ENCODE measurements around the gene WNT6. TPM values are rescaled to one million over a fixed set of nuclear protein-coding genes. Genes with fewer than 3 reads are reported as not detected.

Gene WNT6
- total and polyA plus RNA-seq, 2 of the 8 experiments (the other 6 are each of a cell fraction or from before 2014, with no cell fraction given), result not detected

DNA sequence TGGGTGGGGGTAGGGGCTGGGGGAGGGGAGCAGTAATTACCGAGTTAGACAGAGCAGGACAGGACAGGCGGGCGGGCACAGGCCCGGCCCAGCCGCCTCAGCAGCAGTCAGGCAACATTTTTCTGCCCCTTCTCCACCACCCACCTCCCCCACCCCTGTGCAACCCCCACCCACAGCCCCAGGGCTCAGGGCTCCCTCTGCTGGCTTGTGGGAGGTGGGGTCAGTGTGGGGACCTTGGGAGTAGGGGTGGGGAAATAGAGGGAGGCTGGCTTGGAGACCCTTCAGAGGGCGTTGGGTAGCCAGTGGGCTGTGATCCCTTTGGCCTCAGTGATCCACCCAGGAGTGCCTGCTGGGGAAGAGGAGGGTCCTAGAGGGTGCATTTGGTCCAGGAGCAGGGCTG lies 6.4 kb downstream of the WNT6 start (continued):
- TF ChIP-seq GTF2F1 (IDR thresholded peaks at IDR 0.05; ENCODE audit: borderline replicate concordance, low read depth, low read length), result no peak
